Activated CD4-positive, alpha-beta T cell treated with anti-CD3 and anti-CD28 coated beads, Interleukin-2, amount 10 ng/mL, durations not matched to agents 24 days and 14 days (primary cell): ENCODE measurements around the gene SLC1A5. TPM values are rescaled to one million over a fixed set of nuclear protein-coding genes. Genes with fewer than 3 reads are reported as not detected.
A peak's percentile ranks its signal among the peaks of the same experiment; 100 is the strongest.
"Not testable (repeated sequence)": the region's sequence is repeated elsewhere in the genome, so short reads cannot be mapped to it uniquely, and the experiment has no call there.

ENCODE experiments used
- DNase-seq: peaks from one replicate; pipeline ENCODE4 v3.0.0; 2022
- H3K27ac Mint-ChIP-seq: one replicate; pipeline ENCODE4 v1.8.0; 2022; ENCODE audit warnings: mild to moderate bottlenecking, mixed read lengths
- H3K27me3 Mint-ChIP-seq: one replicate; pipeline ENCODE4 v1.8.0; 2022; ENCODE audit warnings: mixed read lengths
- H3K36me3 Mint-ChIP-seq: one replicate; pipeline ENCODE4 v1.8.0; 2022; ENCODE audit warnings: low read depth, mild to moderate bottlenecking, mixed read lengths
- H3K4me1 Mint-ChIP-seq: one replicate; pipeline ENCODE4 v1.8.0; 2021; ENCODE audit warnings: mixed read lengths
- H3K4me3 Mint-ChIP-seq: one replicate; pipeline ENCODE4 v1.8.0; 2022; ENCODE audit warnings: mild to moderate bottlenecking, moderate library complexity, mixed read lengths
- H3K9me3 Mint-ChIP-seq: one replicate; pipeline ENCODE4 v1.8.0; 2021; ENCODE audit warnings: mixed read lengths
- intact Hi-C: fragments of 100-400 bp; cut with micrococcal nuclease; formaldehyde crosslinking; loops from one replicate; pipeline ENCODE4 v1.15.1; 2023
- total RNA-seq: library from RNA; stranded (reverse); gene quantifications from 2 replicates; pipeline ENCODE4 v1.2.3, GENCODE V29; 2022

The SLC1A5 gene
- total RNA-seq, 1 donor from 2014 or later = 224 TPM

DNA sequence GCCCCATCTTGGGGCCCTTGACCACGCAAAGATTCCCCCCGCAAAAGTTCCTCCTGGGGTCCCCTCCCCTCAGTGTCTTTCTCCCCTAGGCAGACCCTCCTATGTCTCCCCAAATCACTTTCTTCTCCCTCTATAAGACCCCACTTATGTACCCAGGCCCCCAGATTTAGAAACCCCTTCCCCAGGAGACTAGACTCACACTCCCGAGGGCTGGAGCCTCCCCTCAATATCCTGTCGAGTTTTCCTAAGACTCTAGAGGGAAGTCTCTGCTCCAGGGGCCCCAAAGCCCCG lies 1.4 kb downstream of the SLC1A5 start:
- Mint-ChIP-seq H3K27ac (peak overlapping the region; percentile 93), H3K9me3 (no peaks in the 10 kb centered on the region), H3K4me1 (peaks cover 55% of the 10 kb centered on the region), H3K4me3 (peak overlapping the region; percentile 94), H3K27me3 (no peaks in the 10 kb centered on the region), H3K36me3 (peaks cover 52% of the 10 kb centered on the region)
- no peak for DNase-seq
- intact Hi-C loops = loop anchor here (2.0 to 10.0 kb wide), 6 partner anchors 34 to 488 kb away; partner anchors contain the start of genes INAFM1 and ZC3H4

- peak overlapping the region; percentile 94 for H3K4me3 Mint-ChIP-seq
Observed at GRCh38 chr19:46786236-46787039, 2.0 kb downstream of the SLC1A5 start.

DNA sequence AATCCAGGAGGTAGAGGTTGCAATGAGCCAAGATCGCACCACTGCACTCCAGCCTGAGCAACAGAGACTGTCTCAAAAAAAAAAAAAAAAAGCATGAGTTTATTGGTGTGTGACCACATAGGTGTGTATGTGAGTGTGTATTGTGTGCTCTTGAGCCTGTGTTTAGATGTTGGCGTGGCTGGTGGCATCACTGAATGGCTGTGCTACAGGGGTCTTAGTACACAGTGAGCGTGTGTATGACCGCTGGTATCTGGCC lies 2.5 kb downstream of the SLC1A5 start:
- Mint-ChIP-seq H3K9me3 (no peaks in the 10 kb centered on the region), H3K4me1 (peaks cover 46% of the 10 kb centered on the region), H3K36me3 (peaks cover 61% of the 10 kb centered on the region), H3K4me3 (peak overlapping the region; percentile 94), H3K27me3 (no peaks in the 10 kb centered on the region), H3K27ac (peak overlapping the region; percentile 93)
- intact Hi-C loops = loop anchor here (1.0 to 10.0 kb wide), 7 partner anchors 35 to 489 kb away; partner anchors contain the start of genes INAFM1 and ZC3H4
- no peak for DNase-seq

More at GRCh38 chr19:46786236-46787039, 2.0 kb downstream of the SLC1A5 start:
- intact Hi-C loops = loop anchor here (1.0 to 10.0 kb wide), 7 partner anchors 34 to 488 kb away; partner anchors contain the start of genes INAFM1 and ZC3H4
- Mint-ChIP-seq H3K27me3 (no peaks in the 10 kb centered on the region), H3K27ac (peak overlapping the region; percentile 93), H3K36me3 (peaks cover 58% of the 10 kb centered on the region), H3K4me1 (peaks cover 49% of the 10 kb centered on the region), H3K9me3 (no peaks in the 10 kb centered on the region)
- peak; percentile 93 for DNase-seq

GRCh38 chr19:46785054-46785979 lies 3.1 kb downstream of the SLC1A5 start:
- peak; percentile 62 for DNase-seq
- H3K27me3 Mint-ChIP-seq = no peaks in the 10 kb centered on the region
- peak overlapping the region; percentile 93 for H3K27ac Mint-ChIP-seq
- intact Hi-C loops = loop anchor here (5.0 to 10.0 kb wide), 3 partner anchors 169 to 489 kb away; partner anchors contain the start of genes INAFM1 and ZC3H4
- H3K4me1 Mint-ChIP-seq = peaks cover 46% of the 10 kb centered on the region
- H3K9me3 Mint-ChIP-seq = no peaks in the 10 kb centered on the region
- H3K4me3 Mint-ChIP-seq = peak overlapping the region; percentile 94
- H3K36me3 Mint-ChIP-seq = peaks cover 62% of the 10 kb centered on the region

- DNase-seq = peak; percentile 89
- intact Hi-C loops = loop anchor here (5.0 to 10.0 kb wide), 3 partner anchors 170 to 490 kb away; partner anchors contain the start of genes INAFM1 and ZC3H4
- peaks cover 66% of the 10 kb centered on the region for H3K36me3 Mint-ChIP-seq
- H3K4me1 Mint-ChIP-seq = peaks cover 43% of the 10 kb centered on the region
- H3K4me3 Mint-ChIP-seq = peak overlapping the region; percentile 94
- H3K27ac Mint-ChIP-seq = peak overlapping the region; percentile 93
- no peaks in the 10 kb centered on the region for H3K9me3 Mint-ChIP-seq
- no peaks in the 10 kb centered on the region for H3K27me3 Mint-ChIP-seq
Observed at GRCh38 chr19:46784262-46785053, 3.9 kb downstream of the SLC1A5 start.

DNA sequence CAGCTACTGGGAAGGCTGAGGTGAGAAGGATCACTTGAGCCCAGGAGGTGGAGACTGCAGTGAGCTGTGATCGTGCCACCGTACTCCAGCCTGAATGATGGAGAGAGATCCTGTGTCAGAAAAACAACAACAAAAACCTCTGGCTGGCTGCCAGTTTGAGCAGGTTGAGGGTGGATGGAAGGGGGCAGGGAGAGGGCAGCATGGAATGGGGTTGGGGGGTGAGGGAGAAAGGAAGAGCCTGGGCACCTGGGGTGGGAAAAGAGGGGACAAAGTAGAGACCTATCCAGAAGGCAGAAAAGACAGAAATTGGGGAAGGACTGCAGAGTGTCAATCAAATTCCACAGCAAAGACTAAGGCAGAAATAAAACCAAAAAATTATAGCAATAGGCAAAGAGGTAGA lies 4.7 kb downstream of the SLC1A5 start:
- intact Hi-C loops = loop anchor here (10.0 kb wide), 2 partner anchors 171 to 491 kb away; partner anchors contain the start of gene INAFM1
- peak overlapping the region; percentile 93 for H3K27ac Mint-ChIP-seq
- H3K36me3 Mint-ChIP-seq = peaks cover 73% of the 10 kb centered on the region
- no peaks in the 10 kb centered on the region for H3K9me3 Mint-ChIP-seq
- DNase-seq = no peak
- H3K4me3 Mint-ChIP-seq = peak overlapping the region; percentile 94
- H3K4me1 Mint-ChIP-seq = peaks cover 37% of the 10 kb centered on the region
- H3K27me3 Mint-ChIP-seq = no peaks in the 10 kb centered on the region

- no peak for DNase-seq
- intact Hi-C loops = loop anchor here (10.0 kb wide), 2 partner anchors 172 to 492 kb away; partner anchors contain the start of gene INAFM1
- Mint-ChIP-seq H3K27me3 (no peaks in the 10 kb centered on the region), H3K9me3 (no peaks in the 10 kb centered on the region), H3K4me3 (peak overlapping the region; percentile 94), H3K36me3 (peaks cover 84% of the 10 kb centered on the region), H3K4me1 (peaks cover 43% of the 10 kb centered on the region), H3K27ac (peak overlapping the region; percentile 59)
Observed at GRCh38 chr19:46782355-46783019, 5.9 kb downstream of the SLC1A5 start.

- H3K9me3 Mint-ChIP-seq, DNase-seq, H3K27ac Mint-ChIP-seq, H3K27me3 Mint-ChIP-seq, H3K4me3 Mint-ChIP-seq, intact Hi-C loops: not testable (repeated sequence)
- H3K4me1 Mint-ChIP-seq = peaks cover 17% of the 10 kb centered on the region
- peaks cover 70% of the 10 kb centered on the region for H3K36me3 Mint-ChIP-seq
Observed at GRCh38 chr19:46777956-46778645, 10.3 kb downstream of the SLC1A5 start.

- peak overlapping the region; percentile 60 for H3K27ac Mint-ChIP-seq
- peaks cover 61% of the 10 kb centered on the region for H3K36me3 Mint-ChIP-seq
- no peaks in the 10 kb centered on the region for H3K27me3 Mint-ChIP-seq
- DNase-seq = no peak
- intact Hi-C loops = no loop called here
- H3K9me3 Mint-ChIP-seq = no peaks in the 10 kb centered on the region
- H3K4me3 Mint-ChIP-seq = no peak overlapping the region
- peaks cover 9% of the 10 kb centered on the region for H3K4me1 Mint-ChIP-seq
Observed at GRCh38 chr19:46776927-46777911, 11.2 kb downstream of the SLC1A5 start.

- Mint-ChIP-seq H3K27me3 (no peaks in the 10 kb centered on the region), H3K4me1 (peaks cover 9% of the 10 kb centered on the region), H3K27ac (no peak overlapping the region), H3K9me3 (no peaks in the 10 kb centered on the region), H3K36me3 (peaks cover 52% of the 10 kb centered on the region), H3K4me3 (no peak overlapping the region)
- intact Hi-C loops = no loop called here
- DNase-seq = no peak
Observed at GRCh38 chr19:46775642-46776258, 12.6 kb downstream of the SLC1A5 start.

DNA sequence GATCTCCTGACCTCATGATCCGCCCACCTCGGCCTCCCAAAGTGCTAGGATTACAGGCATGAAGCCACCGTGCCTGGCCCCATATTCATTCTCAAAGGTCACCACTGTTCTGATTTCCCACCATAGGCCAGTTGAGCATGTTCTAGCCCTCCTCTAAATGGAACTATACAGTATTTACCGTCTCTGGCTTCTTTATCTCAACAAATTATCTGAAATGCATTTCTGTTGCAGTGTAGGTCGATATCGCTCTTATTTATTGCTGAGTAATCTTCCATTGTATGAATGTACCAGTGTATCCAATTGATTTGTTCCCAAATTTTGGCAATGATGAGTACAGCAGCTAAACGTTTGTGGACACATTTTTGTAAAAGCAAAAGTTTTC lies 15.4 kb downstream of the SLC1A5 start:
- no peak overlapping the region for H3K27ac Mint-ChIP-seq
- H3K27me3 Mint-ChIP-seq = no peaks in the 10 kb centered on the region
- no peak overlapping the region for H3K4me3 Mint-ChIP-seq
- H3K9me3 Mint-ChIP-seq = no peaks in the 10 kb centered on the region
- intact Hi-C loops = no loop called here
- DNase-seq = no peak
- peaks cover 4% of the 10 kb centered on the region for H3K4me1 Mint-ChIP-seq
- peaks cover 36% of the 10 kb centered on the region for H3K36me3 Mint-ChIP-seq
